Endothelial cell of coronary artery (primary cell): ENCODE data around the gene FH. TPM values are rescaled to one million over a fixed set of nuclear protein-coding genes. Genes with fewer than 3 reads are reported as not detected.

Experiments
- total RNA-seq: library from RNA; depleted of rRNA; stranded (reverse); fragments of >200 nt; gene quantifications from 2 replicates; pipeline ENCODE4 v1.2.3, GENCODE V29; 2014

FH gene
- 73.2 and 88.2 TPM in 2 replicates for total RNA-seq

GRCh38 chr1:241519308-241520079 lies at the start of gene FH:
Gene FH (minus strand): TSS chr1:241519755. CDS start chr1:241519722, 33 bp downstream.

DNA sequence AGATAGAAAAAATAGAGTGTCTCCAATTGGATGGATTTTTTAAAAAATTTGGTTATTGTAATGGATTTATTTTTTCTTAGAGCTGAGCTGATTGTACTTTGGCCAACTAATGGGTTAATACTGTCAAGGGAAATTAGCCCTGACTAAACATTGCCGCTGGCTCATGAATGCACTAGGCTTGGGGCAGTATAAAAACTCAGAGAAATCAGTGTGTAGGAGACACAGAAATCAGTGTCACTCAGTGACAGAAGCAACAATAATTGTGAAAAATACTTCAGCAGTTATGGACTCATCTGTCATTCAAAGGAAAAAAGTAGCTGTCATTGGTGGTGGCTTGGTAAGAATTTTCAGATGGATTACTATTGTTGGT lies 12.6 kb upstream of the FH start, which contains the start of gene KMO:
Gene KMO (plus strand): TSS at position 217 of the 370 bp plus-strand sequence. CDS start 67 bp downstream, at position 284.

Other genes with a start within 250 kb of the FH start
- 0.09 and 0.19 TPM in 2 replicates for gene RGS7, start 162.6 kb downstream of the FH start, total RNA-seq
- gene KMO, start 12.6 kb upstream of the FH start, total RNA-seq: under 0.01 TPM in 1 of 2 replicates, not detected in the other
- gene CHML, start 120.6 kb upstream of the FH start, total RNA-seq: 13.7 and 14.0 TPM in 2 replicates
- 12.7 and 21.7 TPM in 2 replicates for gene OPN3, start 120.6 kb upstream of the FH start, total RNA-seq
- gene WDR64, start 132.5 kb upstream of the FH start, total RNA-seq: not detected in 2 replicates